ENCODE data around the gene VWA3A.

DNA sequence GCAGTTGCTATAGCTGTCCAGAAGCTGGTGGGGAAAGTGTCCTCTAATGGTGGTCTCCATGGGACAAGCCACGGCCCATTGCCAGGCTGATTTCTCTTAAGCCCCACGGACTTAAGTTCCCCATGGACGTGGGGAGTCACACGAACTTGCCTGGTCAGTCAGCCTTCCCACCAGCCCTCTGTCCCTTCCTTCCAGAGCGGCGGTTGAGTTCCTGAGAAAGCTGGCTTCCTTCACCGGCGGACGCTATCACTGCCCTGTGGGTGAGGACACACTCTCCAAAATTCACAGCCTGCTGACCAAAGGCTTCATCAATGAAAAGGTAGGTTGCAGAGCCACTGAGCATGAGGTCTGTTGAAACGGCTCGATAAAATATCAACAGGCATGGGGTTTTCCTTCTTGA is 60.0 kb downstream of the VWA3A start:
- TF ChIP-seq, protein P1, sequence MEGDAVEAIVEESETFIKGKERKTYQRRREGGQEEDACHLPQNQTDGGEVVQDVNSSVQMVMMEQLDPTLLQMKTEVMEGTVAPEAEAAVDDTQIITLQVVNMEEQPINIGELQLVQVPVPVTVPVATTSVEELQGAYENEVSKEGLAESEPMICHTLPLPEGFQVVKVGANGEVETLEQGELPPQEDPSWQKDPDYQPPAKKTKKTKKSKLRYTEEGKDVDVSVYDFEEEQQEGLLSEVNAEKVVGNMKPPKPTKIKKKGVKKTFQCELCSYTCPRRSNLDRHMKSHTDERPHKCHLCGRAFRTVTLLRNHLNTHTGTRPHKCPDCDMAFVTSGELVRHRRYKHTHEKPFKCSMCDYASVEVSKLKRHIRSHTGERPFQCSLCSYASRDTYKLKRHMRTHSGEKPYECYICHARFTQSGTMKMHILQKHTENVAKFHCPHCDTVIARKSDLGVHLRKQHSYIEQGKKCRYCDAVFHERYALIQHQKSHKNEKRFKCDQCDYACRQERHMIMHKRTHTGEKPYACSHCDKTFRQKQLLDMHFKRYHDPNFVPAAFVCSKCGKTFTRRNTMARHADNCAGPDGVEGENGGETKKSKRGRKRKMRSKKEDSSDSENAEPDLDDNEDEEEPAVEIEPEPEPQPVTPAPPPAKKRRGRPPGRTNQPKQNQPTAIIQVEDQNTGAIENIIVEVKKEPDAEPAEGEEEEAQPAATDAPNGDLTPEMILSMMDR (IDR thresholded peaks at IDR 0.05; ENCODE audit: borderline replicate concordance, extremely low read depth, low read length, poor library complexity, severe bottlenecking) = no peak
- TF ChIP-seq EZH2 (IDR thresholded peaks at IDR 0.05; ENCODE audit: borderline replicate concordance, low read depth, low read length, severe bottlenecking) = no peak

All from DND-41 (cell line).